22Rv1 (cell line): Measurements from ENCODE around the gene ARID1A.

Source experiments
- CTCF ChIP-seq: fragments of 450-650 bp; IDR thresholded peaks from 2 replicates; pipeline ENCODE4 v1.5.1; 2017; ENCODE audit warnings: mild to moderate bottlenecking
- ZFX ChIP-seq: fragments of 450-650 bp; IDR thresholded peaks from 2 replicates; pipeline ENCODE4 v1.6.1; 2017; ENCODE audit warnings: antibody characterized with exemption, borderline replicate concordance

GRCh38 chr1:26696654-26697430, 1.0 kb downstream of the ARID1A start:
- TF ChIP-seq CTCF (no peak), ZFX (no peak)
